ENCODE measurements around the gene RAP1B.

The RAP1B gene

DNA sequence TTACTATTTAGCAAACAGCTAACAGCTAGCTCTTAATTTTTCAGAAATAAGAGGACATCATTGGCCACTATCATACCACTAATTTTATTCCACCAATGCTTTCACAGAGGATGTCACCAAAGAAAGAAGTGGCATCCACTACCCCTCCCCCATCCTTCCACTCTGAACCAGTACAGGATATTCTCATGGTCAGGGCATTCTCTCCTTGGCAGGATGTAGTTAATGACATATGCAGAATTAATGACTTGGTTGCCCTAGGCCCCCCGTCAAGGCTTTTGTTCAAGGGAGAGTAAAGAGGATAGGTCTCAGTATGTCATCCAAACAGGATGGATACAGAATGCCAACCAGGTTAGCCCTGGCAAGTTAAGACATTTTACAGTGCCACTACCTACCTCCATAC, 57.2 kb downstream of the RAP1B start:
- TF ChIP-seq, protein P1, sequence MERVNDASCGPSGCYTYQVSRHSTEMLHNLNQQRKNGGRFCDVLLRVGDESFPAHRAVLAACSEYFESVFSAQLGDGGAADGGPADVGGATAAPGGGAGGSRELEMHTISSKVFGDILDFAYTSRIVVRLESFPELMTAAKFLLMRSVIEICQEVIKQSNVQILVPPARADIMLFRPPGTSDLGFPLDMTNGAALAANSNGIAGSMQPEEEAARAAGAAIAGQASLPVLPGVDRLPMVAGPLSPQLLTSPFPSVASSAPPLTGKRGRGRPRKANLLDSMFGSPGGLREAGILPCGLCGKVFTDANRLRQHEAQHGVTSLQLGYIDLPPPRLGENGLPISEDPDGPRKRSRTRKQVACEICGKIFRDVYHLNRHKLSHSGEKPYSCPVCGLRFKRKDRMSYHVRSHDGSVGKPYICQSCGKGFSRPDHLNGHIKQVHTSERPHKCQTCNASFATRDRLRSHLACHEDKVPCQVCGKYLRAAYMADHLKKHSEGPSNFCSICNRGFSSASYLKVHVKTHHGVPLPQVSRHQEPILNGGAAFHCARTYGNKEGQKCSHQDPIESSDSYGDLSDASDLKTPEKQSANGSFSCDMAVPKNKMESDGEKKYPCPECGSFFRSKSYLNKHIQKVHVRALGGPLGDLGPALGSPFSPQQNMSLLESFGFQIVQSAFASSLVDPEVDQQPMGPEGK (CRISPR knock-in tag; IDR thresholded peaks at IDR 0.05; ENCODE audit: borderline replicate concordance): no peak
- TF ChIP-seq, protein P2, sequence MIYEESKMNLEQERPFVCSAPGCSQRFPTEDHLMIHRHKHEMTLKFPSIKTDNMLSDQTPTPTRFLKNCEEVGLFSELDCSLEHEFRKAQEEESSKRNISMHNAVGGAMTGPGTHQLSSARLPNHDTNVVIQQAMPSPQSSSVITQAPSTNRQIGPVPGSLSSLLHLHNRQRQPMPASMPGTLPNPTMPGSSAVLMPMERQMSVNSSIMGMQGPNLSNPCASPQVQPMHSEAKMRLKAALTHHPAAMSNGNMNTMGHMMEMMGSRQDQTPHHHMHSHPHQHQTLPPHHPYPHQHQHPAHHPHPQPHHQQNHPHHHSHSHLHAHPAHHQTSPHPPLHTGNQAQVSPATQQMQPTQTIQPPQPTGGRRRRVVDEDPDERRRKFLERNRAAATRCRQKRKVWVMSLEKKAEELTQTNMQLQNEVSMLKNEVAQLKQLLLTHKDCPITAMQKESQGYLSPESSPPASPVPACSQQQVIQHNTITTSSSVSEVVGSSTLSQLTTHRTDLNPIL (CRISPR knock-in tag; IDR thresholded peaks at IDR 0.05; ENCODE audit: low read depth): no peak
- TF ChIP-seq TOX (CRISPR knock-in tag; IDR thresholded peaks at IDR 0.05; ENCODE audit: borderline replicate concordance) (no peak), CSDC2 (CRISPR knock-in tag; IDR thresholded peaks at IDR 0.05) (no peak), ZC3H10 (CRISPR knock-in tag; IDR thresholded peaks at IDR 0.05) (no peak), BACH2 (CRISPR knock-in tag; IDR thresholded peaks at IDR 0.05; ENCODE audit: borderline replicate concordance) (no peak), TCF4 (CRISPR knock-in tag; IDR thresholded peaks at IDR 0.05; ENCODE audit: borderline replicate concordance) (no peak), OSR1 (CRISPR knock-in tag; IDR thresholded peaks at IDR 0.05) (no peak), ZNF8 (CRISPR knock-in tag; IDR thresholded peaks at IDR 0.05) (no peak), ZNF565 (CRISPR knock-in tag; conservative IDR thresholded peaks at IDR 0.05; ENCODE audit: low read depth) (no peak), SNAI2 (CRISPR knock-in tag; IDR thresholded peaks at IDR 0.05) (no peak), RARB (CRISPR knock-in tag; IDR thresholded peaks at IDR 0.05) (no peak), ZNF70 (CRISPR knock-in tag; IDR thresholded peaks at IDR 0.05) (no peak), ARNTL (CRISPR knock-in tag; IDR thresholded peaks at IDR 0.05; ENCODE audit: borderline replicate concordance, low read depth) (no peak)
- TF ChIP-seq, protein P3, sequence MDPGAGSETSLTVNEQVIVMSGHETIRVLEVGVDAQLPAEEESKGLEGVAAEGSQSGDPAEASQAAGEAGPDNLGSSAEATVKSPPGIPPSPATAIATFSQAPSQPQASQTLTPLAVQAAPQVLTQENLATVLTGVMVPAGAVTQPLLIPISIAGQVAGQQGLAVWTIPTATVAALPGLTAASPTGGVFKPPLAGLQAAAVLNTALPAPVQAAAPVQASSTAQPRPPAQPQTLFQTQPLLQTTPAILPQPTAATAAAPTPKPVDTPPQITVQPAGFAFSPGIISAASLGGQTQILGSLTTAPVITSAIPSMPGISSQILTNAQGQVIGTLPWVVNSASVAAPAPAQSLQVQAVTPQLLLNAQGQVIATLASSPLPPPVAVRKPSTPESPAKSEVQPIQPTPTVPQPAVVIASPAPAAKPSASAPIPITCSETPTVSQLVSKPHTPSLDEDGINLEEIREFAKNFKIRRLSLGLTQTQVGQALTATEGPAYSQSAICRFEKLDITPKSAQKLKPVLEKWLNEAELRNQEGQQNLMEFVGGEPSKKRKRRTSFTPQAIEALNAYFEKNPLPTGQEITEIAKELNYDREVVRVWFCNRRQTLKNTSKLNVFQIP (CRISPR knock-in tag; IDR thresholded peaks at IDR 0.05; ENCODE audit: borderline replicate concordance, low read depth): no peak
- TF ChIP-seq, protein P4, sequence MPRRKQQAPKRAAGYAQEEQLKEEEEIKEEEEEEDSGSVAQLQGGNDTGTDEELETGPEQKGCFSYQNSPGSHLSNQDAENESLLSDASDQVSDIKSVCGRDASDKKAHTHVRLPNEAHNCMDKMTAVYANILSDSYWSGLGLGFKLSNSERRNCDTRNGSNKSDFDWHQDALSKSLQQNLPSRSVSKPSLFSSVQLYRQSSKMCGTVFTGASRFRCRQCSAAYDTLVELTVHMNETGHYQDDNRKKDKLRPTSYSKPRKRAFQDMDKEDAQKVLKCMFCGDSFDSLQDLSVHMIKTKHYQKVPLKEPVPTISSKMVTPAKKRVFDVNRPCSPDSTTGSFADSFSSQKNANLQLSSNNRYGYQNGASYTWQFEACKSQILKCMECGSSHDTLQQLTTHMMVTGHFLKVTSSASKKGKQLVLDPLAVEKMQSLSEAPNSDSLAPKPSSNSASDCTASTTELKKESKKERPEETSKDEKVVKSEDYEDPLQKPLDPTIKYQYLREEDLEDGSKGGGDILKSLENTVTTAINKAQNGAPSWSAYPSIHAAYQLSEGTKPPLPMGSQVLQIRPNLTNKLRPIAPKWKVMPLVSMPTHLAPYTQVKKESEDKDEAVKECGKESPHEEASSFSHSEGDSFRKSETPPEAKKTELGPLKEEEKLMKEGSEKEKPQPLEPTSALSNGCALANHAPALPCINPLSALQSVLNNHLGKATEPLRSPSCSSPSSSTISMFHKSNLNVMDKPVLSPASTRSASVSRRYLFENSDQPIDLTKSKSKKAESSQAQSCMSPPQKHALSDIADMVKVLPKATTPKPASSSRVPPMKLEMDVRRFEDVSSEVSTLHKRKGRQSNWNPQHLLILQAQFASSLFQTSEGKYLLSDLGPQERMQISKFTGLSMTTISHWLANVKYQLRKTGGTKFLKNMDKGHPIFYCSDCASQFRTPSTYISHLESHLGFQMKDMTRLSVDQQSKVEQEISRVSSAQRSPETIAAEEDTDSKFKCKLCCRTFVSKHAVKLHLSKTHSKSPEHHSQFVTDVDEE (CRISPR knock-in tag; IDR thresholded peaks at IDR 0.05): no peak
- ATAC-seq: peak; percentile 34

DNA sequence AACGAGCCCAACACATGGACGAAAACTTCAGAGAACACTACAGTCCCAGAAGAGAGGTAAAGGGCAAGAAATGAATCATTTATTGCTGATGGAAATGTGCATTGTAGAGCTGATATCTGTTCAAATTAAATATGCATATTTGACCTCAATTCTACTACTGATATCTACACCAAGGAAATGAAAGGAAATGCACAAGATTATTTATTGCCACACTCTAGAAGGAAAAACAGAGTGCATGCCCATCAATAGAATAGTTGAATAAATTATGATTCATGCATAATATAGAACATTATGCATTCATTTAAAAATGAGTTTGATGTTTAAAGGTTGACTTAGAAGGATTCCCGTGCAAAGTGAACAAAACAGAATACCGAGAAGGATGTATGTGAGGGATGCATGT, 60.5 kb downstream of the RAP1B start:
- TF ChIP-seq SNAI2 (CRISPR knock-in tag; IDR thresholded peaks at IDR 0.05) (no peak), ZFP3 (CRISPR knock-in tag; IDR thresholded peaks at IDR 0.05) (no peak), BACH2 (CRISPR knock-in tag; IDR thresholded peaks at IDR 0.05; ENCODE audit: borderline replicate concordance) (no peak), OSR1 (CRISPR knock-in tag; IDR thresholded peaks at IDR 0.05) (no peak), RARB (CRISPR knock-in tag; IDR thresholded peaks at IDR 0.05) (no peak), TCF4 (CRISPR knock-in tag; IDR thresholded peaks at IDR 0.05; ENCODE audit: borderline replicate concordance) (no peak), ZNF70 (CRISPR knock-in tag; IDR thresholded peaks at IDR 0.05) (no peak), ZNF8 (CRISPR knock-in tag; IDR thresholded peaks at IDR 0.05) (no peak), ISL1 (CRISPR knock-in tag; IDR thresholded peaks at IDR 0.05) (no peak), ARNTL (CRISPR knock-in tag; IDR thresholded peaks at IDR 0.05; ENCODE audit: borderline replicate concordance, low read depth) (no peak), PPARA (CRISPR knock-in tag; IDR thresholded peaks at IDR 0.05; ENCODE audit: borderline replicate concordance) (no peak)
- TF ChIP-seq, protein P5, sequence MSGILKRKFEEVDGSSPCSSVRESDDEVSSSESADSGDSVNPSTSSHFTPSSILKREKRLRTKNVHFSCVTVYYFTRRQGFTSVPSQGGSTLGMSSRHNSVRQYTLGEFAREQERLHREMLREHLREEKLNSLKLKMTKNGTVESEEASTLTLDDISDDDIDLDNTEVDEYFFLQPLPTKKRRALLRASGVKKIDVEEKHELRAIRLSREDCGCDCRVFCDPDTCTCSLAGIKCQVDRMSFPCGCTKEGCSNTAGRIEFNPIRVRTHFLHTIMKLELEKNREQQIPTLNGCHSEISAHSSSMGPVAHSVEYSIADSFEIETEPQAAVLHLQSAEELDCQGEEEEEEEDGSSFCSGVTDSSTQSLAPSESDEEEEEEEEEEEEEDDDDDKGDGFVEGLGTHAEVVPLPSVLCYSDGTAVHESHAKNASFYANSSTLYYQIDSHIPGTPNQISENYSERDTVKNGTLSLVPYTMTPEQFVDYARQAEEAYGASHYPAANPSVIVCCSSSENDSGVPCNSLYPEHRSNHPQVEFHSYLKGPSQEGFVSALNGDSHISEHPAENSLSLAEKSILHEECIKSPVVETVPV (CRISPR knock-in tag; IDR thresholded peaks at IDR 0.05): no peak
- ATAC-seq: no peak

DNA sequence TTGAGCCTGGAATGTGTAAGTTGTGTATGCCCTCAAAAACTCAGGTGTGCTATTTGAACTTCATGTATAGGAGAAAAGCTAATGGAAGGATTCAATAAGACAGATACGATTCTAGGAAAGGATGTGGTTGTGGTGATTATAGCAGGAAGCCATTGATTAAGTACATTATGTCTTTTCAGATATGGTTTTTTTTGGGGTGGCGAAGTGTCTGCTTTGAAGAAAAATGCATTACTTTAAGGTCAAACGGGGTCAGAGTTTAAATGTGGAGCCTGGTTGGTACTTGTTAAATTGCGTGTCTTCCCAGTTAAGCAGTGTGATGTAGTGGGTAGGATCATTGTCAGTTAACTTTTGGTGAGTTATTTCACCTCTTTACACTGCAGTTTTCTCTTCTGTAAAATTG, 63.1 kb downstream of the RAP1B start:
- TF ChIP-seq PPARA (CRISPR knock-in tag; IDR thresholded peaks at IDR 0.05; ENCODE audit: borderline replicate concordance) (no peak), ZFP30 (CRISPR knock-in tag; IDR thresholded peaks at IDR 0.05) (no peak), CSDC2 (CRISPR knock-in tag; IDR thresholded peaks at IDR 0.05) (no peak), ISL1 (CRISPR knock-in tag; IDR thresholded peaks at IDR 0.05) (no peak), ZNF8 (CRISPR knock-in tag; IDR thresholded peaks at IDR 0.05) (no peak), BACH2 (CRISPR knock-in tag; IDR thresholded peaks at IDR 0.05; ENCODE audit: borderline replicate concordance) (no peak), ESRRG (CRISPR knock-in tag; IDR thresholded peaks at IDR 0.05) (no peak)
- TF ChIP-seq, protein P5 (CRISPR knock-in tag; IDR thresholded peaks at IDR 0.05): no peak

More for the DNA sequence above, 63.1 kb downstream of the RAP1B start:
- no peak for ATAC-seq

Data from SK-N-SH treated with all-trans-retinoic acid at 6 μM for 48 hours (cell line).